ENCODE data around the gene ARL13B.
"Not testable (repeated sequence)": the region's sequence is repeated elsewhere in the genome, so short reads cannot be mapped to it uniquely, and the experiment has no call there.

ARL13B gene

DNA sequence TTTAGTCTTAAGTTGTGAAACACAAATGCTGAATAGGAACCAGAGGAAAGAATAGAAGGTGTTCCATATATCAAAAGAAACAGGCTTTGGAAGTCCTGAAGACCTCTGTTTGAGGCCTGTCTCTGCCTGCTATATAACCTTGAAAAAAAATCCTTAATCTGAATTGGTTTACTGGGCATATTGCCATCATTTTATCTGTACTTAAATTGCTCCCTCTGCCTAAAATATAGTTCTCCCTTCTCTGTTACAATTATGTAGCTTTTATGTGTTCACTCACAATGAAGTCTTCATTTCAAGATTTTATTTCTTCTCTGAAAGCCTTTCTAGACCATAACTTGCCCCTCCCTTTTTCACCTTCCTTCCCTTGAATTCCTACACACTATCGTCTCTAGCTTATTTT lies 21.2 kb downstream of the ARL13B start:
- no peak for DNase-seq

GRCh38 chr3:94001827-94002495 lies 22.0 kb downstream of the ARL13B start:
- no peak for DNase-seq

GRCh38 chr3:94004301-94004910 lies 24.5 kb downstream of the ARL13B start:
- peak; percentile 29 for DNase-seq

GRCh38 chr3:94008253-94008652 lies 28.3 kb downstream of the ARL13B start:
- DNase-seq: no peak

DNA sequence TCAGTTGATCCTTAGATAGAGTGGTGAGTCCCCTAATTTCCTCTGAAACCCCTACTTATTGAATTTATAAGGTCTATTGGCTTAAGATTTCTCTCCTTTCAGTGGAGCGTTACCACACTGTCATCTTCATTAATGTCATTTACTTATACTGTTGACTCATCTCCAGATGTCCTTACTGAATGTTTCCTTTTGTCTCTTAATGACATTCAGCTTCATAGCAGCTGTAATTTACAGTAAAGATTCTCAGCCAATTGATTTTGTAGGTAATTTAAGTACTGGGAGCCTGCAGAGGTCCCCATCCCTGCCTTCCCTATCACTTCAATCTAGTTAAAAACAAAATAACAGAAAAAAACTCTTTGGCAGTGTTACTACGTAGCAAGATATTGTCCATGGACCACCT lies 29.7 kb downstream of the ARL13B start:
- peak; percentile 23 for DNase-seq

DNA sequence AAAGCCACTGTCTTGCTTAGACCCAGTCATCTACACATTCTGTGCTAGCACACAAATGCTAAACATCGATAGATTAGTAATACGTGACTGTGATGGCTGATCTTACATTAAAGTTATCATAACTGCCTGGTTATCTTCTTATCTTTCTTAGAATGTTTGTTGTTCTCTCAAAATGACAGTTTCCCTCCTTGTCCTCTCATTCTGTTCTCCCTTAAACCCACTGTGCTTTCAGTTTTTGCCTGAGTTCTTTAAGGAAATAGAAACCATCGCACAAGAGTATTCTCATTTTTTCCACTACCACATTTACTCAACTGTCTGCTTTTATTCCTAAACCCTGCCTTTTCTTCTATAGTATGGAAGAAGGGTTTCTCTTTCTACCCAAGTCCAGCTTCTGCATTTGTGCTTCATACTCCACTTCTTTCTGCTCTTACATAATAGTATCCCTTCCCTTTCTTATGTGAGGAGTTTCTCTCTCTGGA lies 31.3 kb downstream of the ARL13B start:
- no peak for DNase-seq

- no peak for DNase-seq
These were observed 32.2 kb downstream of the ARL13B start for GRCh38 chr3:94012185-94012584.

- no peak for DNase-seq
These were observed 35.1 kb downstream of the ARL13B start for GRCh38 chr3:94015025-94015424.

- no peak for DNase-seq
These were observed 39.7 kb downstream of the ARL13B start for GRCh38 chr3:94019659-94020058.

DNA sequence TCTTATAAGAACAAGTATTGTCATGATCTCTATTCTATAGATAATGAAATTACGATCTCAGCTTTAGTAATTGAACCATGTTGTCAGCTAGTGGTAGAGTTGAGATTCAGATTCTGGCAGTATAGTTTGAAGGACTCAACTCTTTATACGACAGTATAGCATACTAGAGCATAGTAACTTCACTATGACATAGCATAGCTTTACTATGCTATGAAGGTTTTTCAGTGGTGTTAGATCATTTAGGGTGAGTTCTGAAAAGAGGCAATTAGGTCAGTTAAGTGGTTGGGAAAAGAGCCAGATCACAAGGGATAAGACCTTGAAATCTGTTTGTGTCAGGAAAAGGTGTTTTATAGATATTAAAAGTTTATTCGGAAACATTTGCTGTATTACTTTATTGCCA lies 40.3 kb downstream of the ARL13B start:
- DNase-seq: no peak

DNA sequence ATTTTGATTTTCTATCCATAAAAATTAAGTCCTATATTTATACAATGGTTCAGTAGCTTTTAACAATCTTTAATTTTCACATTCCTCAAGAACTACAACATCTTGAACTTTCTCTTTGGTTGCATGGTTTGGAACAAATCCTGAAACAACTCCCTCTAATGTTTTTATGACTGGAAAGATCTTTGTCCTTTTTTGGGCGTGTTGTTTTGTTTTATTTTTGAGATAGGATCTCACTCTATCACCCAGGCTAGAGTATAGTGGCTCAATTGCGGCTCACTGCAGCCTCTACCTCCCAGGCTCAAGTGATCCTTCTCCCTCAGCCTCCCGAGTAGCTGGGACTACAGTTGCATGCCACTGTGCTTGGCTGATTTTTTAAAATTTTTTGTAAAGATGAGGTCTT lies 44.4 kb downstream of the ARL13B start:
- DNase-seq: no peak

GRCh38 chr3:94026623-94027022 lies 46.7 kb downstream of the ARL13B start:
- no peak for DNase-seq

DNA sequence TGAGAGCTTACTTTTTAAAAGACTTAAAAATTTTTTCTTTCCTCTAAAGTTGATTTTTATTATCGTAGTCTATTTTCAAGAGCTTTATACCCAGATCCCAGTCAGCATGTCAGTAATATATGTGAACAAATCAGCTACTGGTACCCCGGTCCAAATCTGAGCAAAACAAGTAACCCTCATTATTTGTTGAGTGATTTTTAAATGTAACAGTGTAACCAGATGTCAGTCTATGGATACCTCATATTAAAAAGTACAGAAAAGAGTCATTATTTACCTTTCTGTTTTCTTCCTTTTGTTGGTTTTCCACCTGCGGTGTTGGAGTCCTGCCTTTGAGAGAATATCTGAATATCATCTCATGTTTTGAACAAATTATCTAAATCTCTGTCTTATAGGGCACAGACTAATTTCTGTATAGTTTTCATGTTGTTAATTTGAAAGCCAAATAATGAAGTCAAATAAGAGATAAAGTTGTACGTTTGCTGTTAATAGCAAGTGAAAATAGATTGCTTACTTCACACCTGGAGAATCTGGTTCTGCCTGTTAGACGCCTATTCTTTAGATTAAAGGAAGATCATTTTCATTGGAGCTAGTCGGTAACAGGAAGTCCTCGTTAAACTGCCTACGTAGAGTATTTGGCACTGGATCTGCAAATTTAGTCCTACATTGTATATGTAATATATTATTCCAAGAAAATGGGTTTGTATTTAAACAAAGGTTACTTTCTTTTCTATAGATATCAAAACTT lies 48.3 kb downstream of the ARL13B start, which contains the start of gene STX19:
Gene STX19 (minus strand): TSS at position 505 of the 745 bp plus-strand sequence. CDS start 13,328 bp downstream, outside the sequence.
- DNase-seq: peak; percentile 67

DNA sequence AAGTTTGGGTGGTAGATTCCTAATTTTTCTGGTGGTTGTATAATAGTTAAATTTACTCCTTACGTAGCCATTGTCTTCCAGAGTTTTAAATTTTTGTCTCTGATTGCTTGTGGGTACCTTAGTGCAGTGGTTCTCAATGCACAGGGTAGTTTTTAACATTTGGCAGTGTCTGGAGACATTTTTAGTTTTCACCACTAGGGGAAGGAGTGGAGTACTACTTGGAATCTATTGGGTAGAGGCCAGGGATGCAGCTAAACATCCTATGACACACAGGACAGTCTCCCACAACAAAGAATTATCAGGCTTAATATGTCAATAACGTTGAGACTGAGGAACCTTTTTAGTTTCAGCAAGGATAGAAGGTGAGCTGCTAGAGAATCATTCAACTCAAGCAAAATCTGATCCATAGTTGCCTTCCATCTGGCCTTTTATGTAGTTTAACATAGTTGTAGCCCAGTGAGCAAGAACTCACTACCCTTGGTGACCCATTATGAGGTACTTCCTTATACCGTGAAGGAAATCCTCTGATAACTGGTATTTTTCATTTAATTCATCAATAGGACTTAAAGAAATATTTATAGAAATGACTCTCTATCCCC lies 57.1 kb downstream of the ARL13B start:
- DNase-seq: no peak

GRCh38 chr3:94043285-94043684 lies 63.3 kb downstream of the ARL13B start:
- no peak for DNase-seq

DNA sequence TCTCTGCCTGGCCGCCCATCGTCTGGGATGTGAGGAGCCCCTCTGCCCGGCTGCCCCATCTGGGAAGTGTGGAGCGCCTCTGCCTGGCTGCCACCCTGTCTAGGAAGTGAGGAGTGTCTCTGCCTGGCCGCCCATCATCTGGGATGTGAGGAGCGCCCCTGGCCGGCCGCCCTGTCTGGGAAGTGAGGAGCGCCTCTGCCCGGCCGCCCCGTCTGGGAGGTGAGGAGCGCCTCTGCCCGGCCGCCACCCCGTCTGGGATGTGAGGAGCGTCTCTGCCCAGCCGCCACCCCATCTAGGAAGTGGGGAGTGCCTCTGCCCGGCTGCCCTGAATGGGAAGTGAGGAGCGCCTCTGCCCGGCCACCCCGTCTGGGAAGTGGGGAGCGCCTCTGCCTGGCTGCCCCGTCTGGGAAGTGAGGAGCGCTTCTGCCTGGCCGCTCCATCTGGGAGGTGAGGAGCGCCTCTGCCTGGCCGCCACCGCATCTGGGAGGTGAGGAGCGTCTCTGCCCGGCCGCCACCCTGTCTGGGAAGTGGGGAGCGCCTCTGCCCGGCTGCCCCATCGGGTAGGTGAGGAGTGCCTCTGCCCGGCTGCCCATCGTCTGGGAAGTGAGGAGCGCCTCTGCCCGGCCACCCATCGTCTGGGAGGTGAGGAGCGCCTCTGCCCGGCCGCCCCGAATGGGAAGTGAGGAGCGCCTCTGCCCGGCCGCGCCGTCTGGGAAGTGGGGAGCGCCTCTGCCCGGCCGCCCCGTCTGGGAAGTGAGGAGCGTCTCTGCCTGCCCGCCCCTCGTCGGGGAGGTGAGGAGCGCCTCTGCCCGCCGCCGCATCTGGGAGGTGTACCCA lies 64.4 kb downstream of the ARL13B start:
- DNase-seq: not testable (repeated sequence)

GRCh38 chr3:94046533-94046932 lies 66.6 kb downstream of the ARL13B start:
- no peak for DNase-seq

DNA sequence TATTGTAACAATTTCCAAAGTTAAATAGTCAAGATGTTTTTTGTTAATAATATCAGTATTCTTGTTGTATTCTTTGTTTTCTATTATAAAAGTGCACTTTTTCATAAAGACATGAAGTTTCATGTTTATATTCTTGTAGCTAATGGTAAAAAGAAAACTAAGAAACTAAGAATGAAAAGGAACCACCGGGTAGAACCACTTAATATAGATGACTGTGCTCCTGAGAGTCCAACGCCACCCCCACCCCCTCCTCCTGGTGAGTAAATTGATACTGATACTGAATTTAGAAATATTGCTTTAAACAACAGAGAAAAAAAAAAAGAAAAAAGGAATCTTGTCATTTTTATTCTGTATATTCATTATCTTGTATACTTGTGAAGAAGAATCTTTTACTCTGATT lies 69.3 kb downstream of the ARL13B start:
- no peak for DNase-seq

- no peak for DNase-seq
These were observed 70.6 kb downstream of the ARL13B start for GRCh38 chr3:94050546-94050945.

- no peak for DNase-seq
These were observed 81.3 kb downstream of the ARL13B start for GRCh38 chr3:94061297-94061696.

DNA sequence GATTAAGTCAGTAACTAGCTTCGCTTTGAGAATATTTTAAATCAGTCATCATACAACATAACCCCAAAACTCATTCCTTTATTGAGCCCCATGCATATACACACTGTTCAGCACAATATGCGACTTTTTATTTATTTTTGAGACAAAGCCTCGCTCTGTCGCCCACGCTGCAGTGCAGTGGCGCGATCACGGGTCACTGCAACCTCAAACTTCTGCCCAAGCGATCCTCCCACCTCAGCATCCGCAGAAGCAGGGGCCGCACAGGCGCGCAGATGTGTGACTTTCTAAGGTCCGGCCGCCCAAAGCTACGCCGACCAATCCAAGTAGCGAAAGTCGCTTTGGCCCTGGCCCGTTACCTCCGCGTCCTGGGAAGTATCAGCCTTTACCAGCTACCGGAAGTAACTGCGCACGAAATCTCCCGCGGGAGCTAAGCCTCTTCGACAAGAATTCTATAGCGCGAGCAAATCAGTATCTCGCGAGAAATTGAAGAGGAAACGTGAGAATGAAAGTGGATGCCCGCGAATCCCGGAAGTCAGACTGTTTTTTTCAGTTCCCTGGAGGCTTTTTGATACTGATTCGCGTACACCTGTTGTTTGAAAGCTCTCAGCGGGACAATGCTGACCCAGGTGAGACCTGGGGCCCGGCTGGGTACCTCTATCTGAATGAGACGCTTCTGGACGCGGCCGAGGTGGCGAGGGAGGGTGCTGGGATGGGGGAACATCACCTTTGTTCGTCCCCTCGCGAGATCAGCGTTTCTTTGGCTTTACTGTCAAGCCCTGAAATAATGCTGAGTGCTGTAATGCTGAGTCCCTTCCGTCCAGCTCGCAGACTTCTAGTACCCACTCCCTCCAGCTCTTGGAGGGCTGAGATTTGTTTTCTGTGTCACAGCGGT lies 82.8 kb downstream of the ARL13B start, which contains the start of the genes DHFR2 and NSUN3:
Gene DHFR2 (minus strand): TSS at position 404 of the 892 bp plus-strand sequence. CDS start 1,405 bp downstream, outside the sequence.
Gene NSUN3 (plus strand): TSS at position 549 of the 892 bp plus-strand sequence. CDS start 66 bp downstream, at position 615.
- peak; percentile 81 for DNase-seq

Data from NCI-H748 treated with DMSO at 0.1 percent for 48 hours (cell line).